ENCODE results near the gene PLEKHN1.
A peak's percentile ranks its signal among the peaks of the same experiment; 100 is the strongest.

The PLEKHN1 gene

GRCh38 chr1:1019122-1019999, 53.1 kb downstream of the PLEKHN1 start:
- H2AK5ac ChIP-seq (ENCODE audit: low read length, severe bottlenecking), result no peak overlapping the region
- no peak overlapping the region for H3K23ac ChIP-seq (ENCODE audit: low read length in 2 of 2)
- 11% methylated on average over 20 of the region's 91 CpGs for WGBS
- H2BK12ac ChIP-seq (ENCODE audit: low read length in 2 of 2), result peak overlapping the region in 1 of 2 experiments; percentile 83
- peak overlapping the region; percentile 54 for H2BK5ac ChIP-seq (ENCODE audit: low read depth, low read length, poor library complexity, severe bottlenecking)
- peak overlapping the region; percentile 71 for H4K91ac ChIP-seq (ENCODE audit: low read length)
- no peak overlapping the region for H3K9ac ChIP-seq (ENCODE audit: low read length)
- H3K14ac ChIP-seq (ENCODE audit: low read length in 2 of 2), result no peak overlapping the region
- H3K36me3 ChIP-seq (ENCODE audit: control insufficient read depth in 1 of 2, insufficient read depth in 2 of 2, low read depth in 1 of 2, low read length in 2 of 2), result peaks cover 0 to 33% of the 10 kb centered on the region in 2 experiments
- DNase-seq, result peak; percentile 81
- peak overlapping the region; percentile 95 for H2AFZ ChIP-seq (ENCODE audit: low read depth, low read length)
- peak overlapping the region; percentile 96 for H2BK120ac ChIP-seq (ENCODE audit: low read depth, low read length)
- peaks cover 43% of the 10 kb centered on the region for H3K4me1 ChIP-seq (ENCODE audit: control insufficient read depth, insufficient read depth, low read depth, low read length)
- H2BK15ac ChIP-seq (ENCODE audit: low read depth, poor library complexity, severe bottlenecking), result peak overlapping the region; percentile 46
- H3K4me3 ChIP-seq (ENCODE audit: insufficient read depth in 1 of 2, low read depth in 1 of 2, low read length in 2 of 2), result peak overlapping the region; percentile 53 to 63
- H4K8ac ChIP-seq (ENCODE audit: low read length), result peak overlapping the region; percentile 79
- peak overlapping the region; percentile 30 for H3K4me2 ChIP-seq (ENCODE audit: low read length, poor library complexity, severe bottlenecking)
- peak overlapping the region in 1 of 2 experiments; percentile 75 for H3K18ac ChIP-seq (ENCODE audit: low read depth in 1 of 2, low read length in 2 of 2)
- H3K9me3 ChIP-seq (ENCODE audit: control insufficient read depth, low read length), result no peaks in the 10 kb centered on the region
- peak overlapping the region in 1 of 2 experiments; percentile 79 for H3K4ac ChIP-seq (ENCODE audit: low read depth in 1 of 2, low read length in 2 of 2)
- peaks cover 0 to 17% of the 10 kb centered on the region in 2 experiments for H3K27me3 ChIP-seq (ENCODE audit: control insufficient read depth in 1 of 2, insufficient read depth in 1 of 2, low read length in 2 of 2)
- H3K79me1 ChIP-seq (replicated peaks; ENCODE audit: low read length, poor library complexity, severe bottlenecking), result peaks cover 14% of the 10 kb centered on the region
- peak overlapping the region; percentile 58 for H3K27ac ChIP-seq (ENCODE audit: low read length, poor library complexity, severe bottlenecking)

GRCh38 chr1:1020000-1020404, 53.7 kb downstream of the PLEKHN1 start, which contains the start of gene AGRN:
TSS of gene AGRN (plus strand) at chr1:1020120. CDS start at chr1:1020173, 53 bp downstream.
- peak within 1 kb of the TSS; percentile 79 for H4K8ac ChIP-seq (ENCODE audit: low read length)
- H3K36me3 ChIP-seq (ENCODE audit: control insufficient read depth in 1 of 2, insufficient read depth in 2 of 2, low read depth in 1 of 2, low read length in 2 of 2), result peaks cover 0 to 35% of the 10 kb centered on the region in 2 experiments
- H3K4me1 ChIP-seq (ENCODE audit: control insufficient read depth, insufficient read depth, low read depth, low read length), result peaks cover 45% of the 10 kb centered on the region
- WGBS, result 0% methylated on average over 6 of the region's 58 CpGs
- peak within 1 kb of the TSS; percentile 96 for H3K4me2 ChIP-seq (ENCODE audit: low read length, poor library complexity, severe bottlenecking)
- H4K91ac ChIP-seq (ENCODE audit: low read length), result peak within 1 kb of the TSS; percentile 97
- peak within 1 kb of the TSS in 1 of 2 experiments; percentile 86 for H3K23ac ChIP-seq (ENCODE audit: low read length in 2 of 2)
- peak within 1 kb of the TSS; percentile 96 for H2BK5ac ChIP-seq (ENCODE audit: low read depth, low read length, poor library complexity, severe bottlenecking)
- H2BK12ac ChIP-seq (ENCODE audit: low read length in 2 of 2), result peak within 1 kb of the TSS in 1 of 2 experiments; percentile 83
- H3K18ac ChIP-seq (ENCODE audit: low read depth in 1 of 2, low read length in 2 of 2), result peak within 1 kb of the TSS; percentile 78 to 98
- peak within 1 kb of the TSS; percentile 64 for H2BK15ac ChIP-seq (ENCODE audit: low read depth, poor library complexity, severe bottlenecking)
- H2BK120ac ChIP-seq (ENCODE audit: low read depth, low read length), result peak within 1 kb of the TSS; percentile 96
- H3K14ac ChIP-seq (ENCODE audit: low read length in 2 of 2), result peak within 1 kb of the TSS in 1 of 2 experiments; percentile 97
- H2AFZ ChIP-seq (ENCODE audit: low read depth, low read length), result peak within 1 kb of the TSS; percentile 95
- H3K27me3 ChIP-seq (ENCODE audit: control insufficient read depth in 1 of 2, insufficient read depth in 1 of 2, low read length in 2 of 2), result peaks cover 0 to 23% of the 10 kb centered on the region in 2 experiments
- H3K4ac ChIP-seq (ENCODE audit: low read depth in 1 of 2, low read length in 2 of 2), result peak within 1 kb of the TSS; percentile 35 to 88
- DNase-seq, result peak; percentile 27
- no peak within 1 kb of the TSS for H3K9ac ChIP-seq (ENCODE audit: low read length)
- H3K9me3 ChIP-seq (ENCODE audit: control insufficient read depth, low read length), result no peaks in the 10 kb centered on the region
- peak within 1 kb of the TSS; percentile 66 to 97 for H3K4me3 ChIP-seq (ENCODE audit: insufficient read depth in 1 of 2, low read depth in 1 of 2, low read length in 2 of 2)
- H2AK5ac ChIP-seq (ENCODE audit: low read length, severe bottlenecking), result no peak within 1 kb of the TSS
- H3K27ac ChIP-seq (ENCODE audit: low read length, poor library complexity, severe bottlenecking), result peak within 1 kb of the TSS; percentile 98
- H3K79me1 ChIP-seq (replicated peaks; ENCODE audit: low read length, poor library complexity, severe bottlenecking), result peaks cover 12% of the 10 kb centered on the region

GRCh38 chr1:1020415-1021009, 54.2 kb downstream of the PLEKHN1 start:
- Histone ChIP-seq H4K8ac (ENCODE audit: low read length) (no peak overlapping the region), H3K36me3 (ENCODE audit: control insufficient read depth in 1 of 2, insufficient read depth in 2 of 2, low read depth in 1 of 2, low read length in 2 of 2) (peaks cover 0 to 37% of the 10 kb centered on the region in 2 experiments), H2BK5ac (ENCODE audit: low read depth, low read length, poor library complexity, severe bottlenecking) (peak overlapping the region; percentile 95), H3K18ac (ENCODE audit: low read depth in 1 of 2, low read length in 2 of 2) (peak overlapping the region; percentile 78 to 98), H2AFZ (ENCODE audit: low read depth, low read length) (no peak overlapping the region), H3K27ac (ENCODE audit: low read length, poor library complexity, severe bottlenecking) (peak overlapping the region; percentile 98), H4K91ac (ENCODE audit: low read length) (peak overlapping the region; percentile 70), H3K23ac (ENCODE audit: low read length in 2 of 2) (peak overlapping the region in 1 of 2 experiments; percentile 86), H3K4me1 (ENCODE audit: control insufficient read depth, insufficient read depth, low read depth, low read length) (peaks cover 48% of the 10 kb centered on the region), H2BK15ac (ENCODE audit: low read depth, poor library complexity, severe bottlenecking) (peak overlapping the region; percentile 63), H3K4ac (ENCODE audit: low read depth in 1 of 2, low read length in 2 of 2) (peak overlapping the region; percentile 35 to 88), H3K4me2 (ENCODE audit: low read length, poor library complexity, severe bottlenecking) (peak overlapping the region; percentile 96), H2BK120ac (ENCODE audit: low read depth, low read length) (peak overlapping the region; percentile 87), H3K79me1 (replicated peaks; ENCODE audit: low read length, poor library complexity, severe bottlenecking) (peaks cover 7% of the 10 kb centered on the region), H3K14ac (ENCODE audit: low read length in 2 of 2) (no peak overlapping the region), H2BK12ac (ENCODE audit: low read length in 2 of 2) (no peak overlapping the region), H3K9ac (ENCODE audit: low read length) (no peak overlapping the region), H3K27me3 (ENCODE audit: control insufficient read depth in 1 of 2, insufficient read depth in 1 of 2, low read length in 2 of 2) (peaks cover 0 to 27% of the 10 kb centered on the region in 2 experiments), H2AK5ac (ENCODE audit: low read length, severe bottlenecking) (no peak overlapping the region), H3K9me3 (ENCODE audit: control insufficient read depth, low read length) (no peaks in the 10 kb centered on the region), H3K4me3 (ENCODE audit: insufficient read depth in 1 of 2, low read depth in 1 of 2, low read length in 2 of 2) (peak overlapping the region; percentile 66 to 97)
- peak; percentile 43 for DNase-seq
- WGBS, result 2% methylated on average over 13 of the region's 59 CpGs
